Natural killer cell (primary cell): ENCODE data around the gene RAC2. TPM values are rescaled to one million over a fixed set of nuclear protein-coding genes. Genes with fewer than 3 reads are reported as not detected.

Source experiments
- ATAC-seq, 3 donors: fragments of 150-1000 bp in 2 of 3; fragments of 200-7000 bp in 1 of 3; cut with Tn5 transposase; 1 replicate in 1 of 3; 2 replicates in 2 of 3; pipeline ENCODE4 v1.10.0; 2021; ENCODE audit warnings: mild to moderate bottlenecking in 2 of 3, moderate library complexity in 2 of 3
- DNase-seq, 2 donors: peaks; one replicate each; pipeline versions ENCODE4 v3.0.0 to v3.0.0-alpha.2; 2013 to 2021; ENCODE audit warnings: mixed read lengths in 1 of 2
- H3K27ac ChIP-seq: one replicate; pipeline ENCODE4 v1.5.1; 2013; ENCODE audit warnings: mild to moderate bottlenecking, low read length
- H3K27me3 ChIP-seq: one replicate; pipeline ENCODE4 v1.6.1; 2013; ENCODE audit warnings: low read length; ENCODE audit not compliant: control insufficient read depth, insufficient read depth
- H3K36me3 ChIP-seq: one replicate; pipeline ENCODE4 v1.6.1; 2013; ENCODE audit warnings: low read length; ENCODE audit not compliant: control insufficient read depth, insufficient read depth
- H3K4me1 ChIP-seq: one replicate; pipeline ENCODE4 v1.6.1; 2013; ENCODE audit warnings: low read length; ENCODE audit not compliant: control insufficient read depth, insufficient read depth
- H3K4me3 ChIP-seq: one replicate; pipeline ENCODE4 v1.5.1; 2013; ENCODE audit warnings: low read length
- H3K9me3 ChIP-seq: one replicate; pipeline ENCODE4 v1.6.1; 2013; ENCODE audit warnings: low read length; ENCODE audit not compliant: control insufficient read depth, insufficient read depth
- H3K27ac Mint-ChIP-seq, 2 donors: one replicate each; pipeline ENCODE4 v1.8.0; 2022; ENCODE audit warnings: mild to moderate bottlenecking in 2 of 2, mixed read lengths in 2 of 2, moderate library complexity in 1 of 2
- H3K27me3 Mint-ChIP-seq, 2 donors: one replicate each; pipeline ENCODE4 v1.8.0; 2022; ENCODE audit warnings: low read depth in 2 of 2, mixed read lengths in 2 of 2
- H3K36me3 Mint-ChIP-seq: one replicate; pipeline ENCODE4 v1.8.0; 2022; ENCODE audit warnings: mixed read lengths
- H3K4me1 Mint-ChIP-seq, 2 donors: one replicate each; pipeline ENCODE4 v1.8.0; 2022; ENCODE audit warnings: mixed read lengths in 2 of 2
- H3K4me3 Mint-ChIP-seq: one replicate; pipeline ENCODE4 v1.8.0; 2022; ENCODE audit warnings: mild to moderate bottlenecking, moderate library complexity, mixed read lengths
- H3K9me3 Mint-ChIP-seq, 2 donors: one replicate each; pipeline ENCODE4 v1.8.0; 2022; ENCODE audit warnings: mixed read lengths in 2 of 2
- CTCF ChIP-seq: fragments of 200-600 bp; IDR thresholded peaks from one replicate; pipeline ENCODE4 v1.8.0; 2022; ENCODE audit warnings: antibody characterized with exemption
- WGBS: methylation state at CpG from one replicate; pipeline ENCODE4 v1.1.7; 2013; ENCODE audit warnings: missing lambda C conversion rate; ENCODE audit not compliant: insufficient coverage; 5-methylcytosine and 5-hydroxymethylcytosine counted together
- intact Hi-C: fragments of 100-400 bp; cut with micrococcal nuclease; formaldehyde crosslinking; loops from one replicate; pipeline ENCODE4 v1.14.2; 2022
- total RNA-seq, 4 donors: library from RNA; stranded (reverse); fragments of 120-200 nt in 1 of 4; gene quantifications; one replicate each; pipeline versions ENCODE4 v1.2.3 to v1.2.4, GENCODE V29; 2013 to 2022

Gene RAC2
- total RNA-seq = 100 to 1,000 TPM; 647 to 744 (median 741) TPM
- total RNA-seq (2013) = 371 TPM

DNA sequence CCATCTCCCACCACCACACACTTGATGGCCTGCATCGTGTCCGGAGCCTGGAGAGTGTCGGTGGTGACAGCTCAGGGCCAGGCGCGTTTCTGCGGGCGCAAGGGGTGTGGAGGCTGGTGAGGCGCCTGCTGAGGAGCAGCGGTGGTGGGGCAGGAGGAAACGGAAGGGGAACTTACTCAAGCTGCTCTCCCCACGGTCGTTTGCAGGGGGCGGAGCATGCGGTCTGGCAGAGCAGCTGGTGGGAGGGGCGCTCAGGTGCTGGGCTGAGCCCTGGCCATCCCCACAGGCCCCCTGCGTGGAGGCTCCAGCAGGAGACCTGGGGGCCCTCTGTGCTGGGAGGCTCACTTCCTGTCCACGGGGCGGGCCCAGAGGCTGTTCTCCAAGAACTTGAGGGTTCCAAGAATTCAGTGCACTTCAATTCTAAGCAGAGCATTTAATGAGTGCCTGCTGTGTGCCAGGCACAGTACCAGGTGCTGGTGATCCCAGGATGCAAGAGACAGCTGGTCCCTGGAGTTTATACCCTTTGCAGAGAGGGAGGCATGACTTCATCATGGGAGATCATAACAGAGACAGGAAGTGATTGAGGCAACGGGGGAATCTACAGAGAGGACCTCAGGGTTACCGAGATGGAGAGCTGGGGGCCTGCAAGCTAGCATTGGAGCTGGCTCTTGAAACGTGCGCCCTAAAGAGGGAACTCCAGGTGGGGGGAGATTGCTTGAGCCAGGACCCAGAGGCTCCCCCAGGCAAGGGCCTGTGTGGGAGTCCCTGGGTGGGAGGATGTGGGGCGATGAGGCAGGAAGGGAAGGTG lies at the start of gene RAC2:
Gene RAC2, minus strand, starts transcription at position 156 of the 808 bp plus-strand sequence. Its CDS starts 121 bp downstream, at position 35.
- Histone ChIP-seq H3K27me3 (no peaks in the 10 kb centered on the region), H3K36me3 (peaks cover 26% of the 10 kb centered on the region), H3K9me3 (no peaks in the 10 kb centered on the region), H3K4me3 (peak within 1 kb of the TSS; percentile 89), H3K27ac (peak within 1 kb of the TSS; percentile 82), H3K4me1 (peaks cover 54% of the 10 kb centered on the region)
- peak within 1 kb of the TSS; percentile 93 to 98 for H3K27ac Mint-ChIP-seq
- peak within 1 kb of the TSS; percentile 91 for H3K4me3 Mint-ChIP-seq
- ATAC-seq (peak; percentile 57 to 78 (median 72)), DNase-seq (peak; percentile 81 to 94)
- WGBS = under 1% methylated on average over 23 of the region's 23 CpGs
- peaks cover 45 to 59% of the 10 kb centered on the region in 2 donors for H3K4me1 Mint-ChIP-seq
- H3K9me3 Mint-ChIP-seq = no peaks in the 10 kb centered on the region
- no peak for TF ChIP-seq CTCF
- H3K36me3 Mint-ChIP-seq = no peaks in the 10 kb centered on the region
- intact Hi-C loops = loop anchor here (1.0 to 5.0 kb wide), 4 partner anchors 14 to 97 kb away; partner anchors contain the start of gene IL2RB
- no peaks in the 10 kb centered on the region for H3K27me3 Mint-ChIP-seq

GRCh38 chr22:37293172-37293571 lies 49.1 kb upstream of the RAC2 start:
- no peaks in the 10 kb centered on the region for H3K27me3 ChIP-seq
- Mint-ChIP-seq H3K9me3 (no peaks in the 10 kb centered on the region), H3K27me3 (no peaks in the 10 kb centered on the region), H3K27ac (no peak overlapping the region), H3K4me1 (peaks cover 47 to 79% of the 10 kb centered on the region in 2 donors), H3K4me3 (no peak overlapping the region), H3K36me3 (peaks cover 16% of the 10 kb centered on the region)
- peaks cover 64% of the 10 kb centered on the region for H3K4me1 ChIP-seq
- no peak overlapping the region for H3K4me3 ChIP-seq
- H3K36me3 ChIP-seq = peaks cover 85% of the 10 kb centered on the region
- no peaks in the 10 kb centered on the region for H3K9me3 ChIP-seq
- WGBS = 94% methylated on average over 3 of the region's 3 CpGs
- intact Hi-C loops = no loop called here
- DNase-seq (no peak), ATAC-seq (no peak)
- no peak overlapping the region for H3K27ac ChIP-seq
- no peak for TF ChIP-seq CTCF

GRCh38 chr22:37292641-37293040 lies 48.6 kb upstream of the RAC2 start:
- intact Hi-C loops = no loop called here
- Histone ChIP-seq H3K4me1 (peaks cover 60% of the 10 kb centered on the region), H3K4me3 (no peak overlapping the region), H3K36me3 (peaks cover 82% of the 10 kb centered on the region), H3K27me3 (no peaks in the 10 kb centered on the region), H3K27ac (no peak overlapping the region), H3K9me3 (no peaks in the 10 kb centered on the region)
- DNase-seq (no peak), ATAC-seq (no peak)
- 98% methylated on average over 13 of the region's 13 CpGs for WGBS
- H3K4me1 Mint-ChIP-seq = peaks cover 46 to 78% of the 10 kb centered on the region in 2 donors
- no peaks in the 10 kb centered on the region for H3K27me3 Mint-ChIP-seq
- H3K4me3 Mint-ChIP-seq = no peak overlapping the region
- no peak for TF ChIP-seq CTCF
- H3K27ac Mint-ChIP-seq = peak overlapping the region in 1 of 2 donors; percentile 91
- no peaks in the 10 kb centered on the region for H3K9me3 Mint-ChIP-seq
- H3K36me3 Mint-ChIP-seq = peaks cover 12% of the 10 kb centered on the region
